ENCODE results near the gene ROR2. TPM values are rescaled to one million over a fixed set of nuclear protein-coding genes. Genes with fewer than 3 reads are reported as not detected.

Gene ROR2
- total RNA-seq, 6 experiments from 2014 or later, result 0.09 TPM; not detected in 5

GRCh38 chr9:91768507-91768906 lies 181.5 kb downstream of the ROR2 start:
- H3K27ac Mint-ChIP-seq, result no peak overlapping the region
- peaks cover 13% of the 10 kb centered on the region for H3K9me3 Mint-ChIP-seq
- H3K4me1 Mint-ChIP-seq (ENCODE audit: low read depth), result peaks cover 19% of the 10 kb centered on the region
- peaks cover 5% of the 10 kb centered on the region; the same call in 1 of the 2 replicates for H3K36me3 Mint-ChIP-seq (ENCODE audit: low read depth)
- TF ChIP-seq, protein P1, sequence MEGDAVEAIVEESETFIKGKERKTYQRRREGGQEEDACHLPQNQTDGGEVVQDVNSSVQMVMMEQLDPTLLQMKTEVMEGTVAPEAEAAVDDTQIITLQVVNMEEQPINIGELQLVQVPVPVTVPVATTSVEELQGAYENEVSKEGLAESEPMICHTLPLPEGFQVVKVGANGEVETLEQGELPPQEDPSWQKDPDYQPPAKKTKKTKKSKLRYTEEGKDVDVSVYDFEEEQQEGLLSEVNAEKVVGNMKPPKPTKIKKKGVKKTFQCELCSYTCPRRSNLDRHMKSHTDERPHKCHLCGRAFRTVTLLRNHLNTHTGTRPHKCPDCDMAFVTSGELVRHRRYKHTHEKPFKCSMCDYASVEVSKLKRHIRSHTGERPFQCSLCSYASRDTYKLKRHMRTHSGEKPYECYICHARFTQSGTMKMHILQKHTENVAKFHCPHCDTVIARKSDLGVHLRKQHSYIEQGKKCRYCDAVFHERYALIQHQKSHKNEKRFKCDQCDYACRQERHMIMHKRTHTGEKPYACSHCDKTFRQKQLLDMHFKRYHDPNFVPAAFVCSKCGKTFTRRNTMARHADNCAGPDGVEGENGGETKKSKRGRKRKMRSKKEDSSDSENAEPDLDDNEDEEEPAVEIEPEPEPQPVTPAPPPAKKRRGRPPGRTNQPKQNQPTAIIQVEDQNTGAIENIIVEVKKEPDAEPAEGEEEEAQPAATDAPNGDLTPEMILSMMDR (IDR thresholded peaks at IDR 0.05), result no peak
- no peak overlapping the region for H3K4me3 Mint-ChIP-seq
- peaks cover 31% of the 10 kb centered on the region for H3K27me3 Mint-ChIP-seq (ENCODE audit: insufficient read depth)
- DNase-seq, result no peak

- TF ChIP-seq, protein P1 (IDR thresholded peaks at IDR 0.05), result no peak
- DNase-seq, result no peak
- H3K4me3 Mint-ChIP-seq, result no peak overlapping the region
- peaks cover 33% of the 10 kb centered on the region for H3K27me3 Mint-ChIP-seq (ENCODE audit: insufficient read depth)
- H3K27ac Mint-ChIP-seq, result no peak overlapping the region
- peaks cover 13% of the 10 kb centered on the region for H3K9me3 Mint-ChIP-seq
- H3K4me1 Mint-ChIP-seq (ENCODE audit: low read depth), result peaks cover 11% of the 10 kb centered on the region
- peaks cover 5% of the 10 kb centered on the region; the same call in 1 of the 2 replicates for H3K36me3 Mint-ChIP-seq (ENCODE audit: low read depth)
These were observed 183.5 kb downstream of the ROR2 start for GRCh38 chr9:91766315-91767069.

GRCh38 chr9:91765296-91765695 lies 184.7 kb downstream of the ROR2 start:
- peaks cover 13% of the 10 kb centered on the region for H3K9me3 Mint-ChIP-seq
- no peak overlapping the region for H3K4me3 Mint-ChIP-seq
- peaks cover 33% of the 10 kb centered on the region for H3K27me3 Mint-ChIP-seq (ENCODE audit: insufficient read depth)
- peaks cover 5% of the 10 kb centered on the region; the same call in 1 of the 2 replicates for H3K36me3 Mint-ChIP-seq (ENCODE audit: low read depth)
- TF ChIP-seq, protein P1 (IDR thresholded peaks at IDR 0.05), result no peak
- no peak for DNase-seq
- H3K4me1 Mint-ChIP-seq (ENCODE audit: low read depth), result no peaks in the 10 kb centered on the region
- H3K27ac Mint-ChIP-seq, result no peak overlapping the region

GRCh38 chr9:91764661-91765060 lies 185.4 kb downstream of the ROR2 start:
- peaks cover 29% of the 10 kb centered on the region for H3K27me3 Mint-ChIP-seq (ENCODE audit: insufficient read depth)
- H3K27ac Mint-ChIP-seq, result no peak overlapping the region
- no peak overlapping the region for H3K4me3 Mint-ChIP-seq
- no peaks in the 10 kb centered on the region for H3K4me1 Mint-ChIP-seq (ENCODE audit: low read depth)
- peaks cover 5% of the 10 kb centered on the region; the same call in 1 of the 2 replicates for H3K36me3 Mint-ChIP-seq (ENCODE audit: low read depth)
- TF ChIP-seq, protein P1 (IDR thresholded peaks at IDR 0.05), result no peak
- DNase-seq, result no peak
- peaks cover 13% of the 10 kb centered on the region for H3K9me3 Mint-ChIP-seq

- Mint-ChIP-seq H3K36me3 (ENCODE audit: low read depth) (peaks cover 5% of the 10 kb centered on the region; the same call in 1 of the 2 replicates), H3K27ac (no peak overlapping the region), H3K27me3 (ENCODE audit: insufficient read depth) (peaks cover 15% of the 10 kb centered on the region)
These were observed 188.7 kb downstream of the ROR2 start for GRCh38 chr9:91761362-91761761.

More at GRCh38 chr9:91761362-91761761, 188.7 kb downstream of the ROR2 start:
- Mint-ChIP-seq H3K4me3 (no peak overlapping the region), H3K9me3 (peaks cover 13% of the 10 kb centered on the region), H3K4me1 (ENCODE audit: low read depth) (no peaks in the 10 kb centered on the region)
- TF ChIP-seq, protein P1 (IDR thresholded peaks at IDR 0.05), result no peak
- DNase-seq, result no peak

Data from HFFc6 (cell line).